GM12891 (cell line): ENCODE measurements around the gene DNMBP.
A peak's percentile ranks its signal among the peaks of the same experiment; 100 is the strongest.
"Not testable (repeated sequence)": the region's sequence is repeated elsewhere in the genome, so short reads cannot be mapped to it uniquely, and the experiment has no call there.

Experiments
- DNase-seq: peaks from one replicate; pipeline ENCODE4 v3.0.0; 2011; ENCODE audit warnings: low spot score; ENCODE audit not compliant: insufficient read length
- FAIRE-seq: peaks from 2 replicates; lab custom pipeline; 2011; peaks lifted over from hg19 to GRCh38; lab: Jason Lieb, UNC
- PAX5 ChIP-seq: IDR thresholded peaks from 2 replicates; pipeline ENCODE4 v1.6.1; 2011; ENCODE audit warnings: low read length, moderate library complexity, mild to moderate bottlenecking; ENCODE audit not compliant: insufficient read depth, severe bottlenecking
- POLR2A ChIP-seq: IDR thresholded peaks from 2 replicates; pipeline ENCODE4 v1.6.1; 2011; ENCODE audit warnings: low read depth, low read length, control low read depth
- POLR2AphosphoS5 ChIP-seq: IDR thresholded peaks from 2 replicates; pipeline ENCODE4 v1.6.1; 2011; ENCODE audit warnings: low read depth, low read length, control low read depth
- POU2F2 ChIP-seq: IDR thresholded peaks from 2 replicates; pipeline ENCODE4 v1.6.1; 2011; ENCODE audit warnings: low read depth, mild to moderate bottlenecking, control low read depth, low read length, moderate library complexity
- SPI1 ChIP-seq: IDR thresholded peaks from 2 replicates; pipeline ENCODE4 v1.6.1; 2011; ENCODE audit warnings: low read depth, low read length, control low read depth
- TAF1 ChIP-seq: IDR thresholded peaks from 2 replicates; pipeline ENCODE4 v1.6.1; 2011; ENCODE audit warnings: low read depth, low read length, control low read depth

DNMBP gene

GRCh38 chr10:99993701-99994689 is 15.8 kb downstream of the DNMBP start:
- peak; percentile 59 for DNase-seq
- peak; percentile 93 for FAIRE-seq
- TF ChIP-seq POU2F2: no peak
- peak; percentile 58; the same call in 1 of the 2 replicates for TF ChIP-seq SPI1

- not testable (repeated sequence) for DNase-seq, FAIRE-seq
Measured at GRCh38 chr10:99985637-99986036, 24.1 kb downstream of the DNMBP start.

- peak; percentile 78 for FAIRE-seq
Measured at GRCh38 chr10:99984211-99985034, 25.3 kb downstream of the DNMBP start.

GRCh38 chr10:99983280-99983988 is 26.3 kb downstream of the DNMBP start:
- peak; percentile 89 for FAIRE-seq
- no peak for DNase-seq
- TF ChIP-seq PAX5 (no peak), POU2F2 (no peak), SPI1 (peak; percentile 60), POLR2A (peak; percentile 43; the same call in 1 of the 2 replicates), TAF1 (no peak; the same call in 1 of the 2 replicates), POLR2AphosphoS5 (0 out of 2 replicates have a peak, but pooled peaks have one; percentile 39)

More at GRCh38 chr10:99984211-99985034, 25.3 kb downstream of the DNMBP start:
- DNase-seq: no peak
- no peak for TF ChIP-seq TAF1
- no peak for TF ChIP-seq POU2F2
- no peak for TF ChIP-seq POLR2AphosphoS5
- TF ChIP-seq POLR2A: no peak
- no peak for TF ChIP-seq SPI1
- no peak for TF ChIP-seq PAX5

GRCh38 chr10:99982728-99983127 is 27.0 kb downstream of the DNMBP start:
- no peak for TF ChIP-seq POU2F2
- no peak for TF ChIP-seq POLR2A
- no peak for TF ChIP-seq PAX5
- no peak for TF ChIP-seq TAF1
- no peak for TF ChIP-seq POLR2AphosphoS5
- no peak for TF ChIP-seq SPI1
- FAIRE-seq (no peak), DNase-seq (no peak)

- FAIRE-seq (no peak), DNase-seq (no peak)
- TF ChIP-seq PAX5 (no peak), POLR2A (no peak), SPI1 (no peak), POLR2AphosphoS5 (no peak), POU2F2 (no peak)
Measured at GRCh38 chr10:99981581-99982199, 28.1 kb downstream of the DNMBP start.

GRCh38 chr10:99979066-99979685 is 30.6 kb downstream of the DNMBP start:
- DNase-seq (no peak), FAIRE-seq (no peak)
- no peak for TF ChIP-seq POLR2A
- no peak for TF ChIP-seq POU2F2
- TF ChIP-seq POLR2AphosphoS5: no peak
- no peak for TF ChIP-seq TAF1
- TF ChIP-seq PAX5: no peak
- TF ChIP-seq SPI1: no peak

- DNase-seq (no peak), FAIRE-seq (peak; percentile 31)
- TF ChIP-seq PAX5: no peak
- TF ChIP-seq TAF1: no peak
- no peak for TF ChIP-seq POLR2A
- TF ChIP-seq POU2F2: no peak
- no peak for TF ChIP-seq SPI1
- no peak for TF ChIP-seq POLR2AphosphoS5
Measured at GRCh38 chr10:99977916-99978315, 31.8 kb downstream of the DNMBP start.

- TF ChIP-seq POLR2AphosphoS5 (no peak), PAX5 (no peak), SPI1 (no peak), POLR2A (no peak), TAF1 (no peak), POU2F2 (no peak)
- no peak for DNase-seq
- no peak for FAIRE-seq
Measured at GRCh38 chr10:99976886-99977665, 32.7 kb downstream of the DNMBP start.
